HuH-7.5 (cell line): ENCODE results near the gene RBM14.
"Not testable (repeated sequence)": the region's sequence is repeated elsewhere in the genome, so short reads cannot be mapped to it uniquely, and the experiment has no call there.

Source experiments
- DNase-seq: peaks from one replicate; pipeline ENCODE4 v3.0.0; 2011; ENCODE audit warnings: low spot score

Gene RBM14, protein sequence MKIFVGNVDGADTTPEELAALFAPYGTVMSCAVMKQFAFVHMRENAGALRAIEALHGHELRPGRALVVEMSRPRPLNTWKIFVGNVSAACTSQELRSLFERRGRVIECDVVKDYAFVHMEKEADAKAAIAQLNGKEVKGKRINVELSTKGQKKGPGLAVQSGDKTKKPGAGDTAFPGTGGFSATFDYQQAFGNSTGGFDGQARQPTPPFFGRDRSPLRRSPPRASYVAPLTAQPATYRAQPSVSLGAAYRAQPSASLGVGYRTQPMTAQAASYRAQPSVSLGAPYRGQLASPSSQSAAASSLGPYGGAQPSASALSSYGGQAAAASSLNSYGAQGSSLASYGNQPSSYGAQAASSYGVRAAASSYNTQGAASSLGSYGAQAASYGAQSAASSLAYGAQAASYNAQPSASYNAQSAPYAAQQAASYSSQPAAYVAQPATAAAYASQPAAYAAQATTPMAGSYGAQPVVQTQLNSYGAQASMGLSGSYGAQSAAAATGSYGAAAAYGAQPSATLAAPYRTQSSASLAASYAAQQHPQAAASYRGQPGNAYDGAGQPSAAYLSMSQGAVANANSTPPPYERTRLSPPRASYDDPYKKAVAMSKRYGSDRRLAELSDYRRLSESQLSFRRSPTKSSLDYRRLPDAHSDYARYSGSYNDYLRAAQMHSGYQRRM

DNA sequence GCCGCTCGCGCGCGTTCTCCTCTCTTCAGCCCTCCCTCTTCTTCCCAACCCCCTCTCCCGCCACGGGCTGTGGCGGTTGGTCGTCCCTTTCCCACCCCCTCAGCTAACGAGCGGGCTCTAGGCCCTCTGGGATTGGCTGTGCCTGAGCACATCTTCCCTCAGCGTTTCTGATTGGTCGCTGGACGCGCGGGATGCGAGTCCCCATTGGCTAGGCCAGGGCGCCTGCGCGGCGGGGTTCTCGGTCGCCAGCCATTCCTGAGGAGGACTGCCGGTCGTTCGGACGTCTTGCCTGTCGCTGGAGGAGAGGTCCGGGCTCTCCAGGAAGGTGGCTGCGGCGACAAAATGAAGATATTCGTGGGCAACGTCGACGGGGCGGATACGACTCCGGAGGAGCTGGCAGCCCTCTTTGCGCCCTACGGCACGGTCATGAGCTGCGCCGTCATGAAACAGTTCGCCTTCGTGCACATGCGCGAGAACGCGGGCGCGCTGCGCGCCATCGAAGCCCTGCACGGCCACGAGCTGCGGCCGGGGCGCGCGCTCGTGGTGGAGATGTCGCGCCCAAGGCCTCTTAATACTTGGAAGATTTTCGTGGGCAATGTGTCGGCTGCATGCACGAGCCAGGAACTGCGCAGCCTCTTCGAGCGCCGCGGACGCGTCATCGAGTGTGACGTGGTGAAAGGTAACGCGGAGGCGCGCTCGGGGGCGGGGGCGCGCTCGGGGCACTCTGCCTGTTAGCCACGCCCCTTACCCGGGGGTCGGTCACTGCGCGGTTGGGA is at the start of gene RBM14:
Gene RBM14, plus strand, starts transcription at position 252 of the 776 bp plus-strand sequence. Its CDS starts 91 bp downstream, at position 343.
- DNase-seq, result peak; percentile 100

DNA sequence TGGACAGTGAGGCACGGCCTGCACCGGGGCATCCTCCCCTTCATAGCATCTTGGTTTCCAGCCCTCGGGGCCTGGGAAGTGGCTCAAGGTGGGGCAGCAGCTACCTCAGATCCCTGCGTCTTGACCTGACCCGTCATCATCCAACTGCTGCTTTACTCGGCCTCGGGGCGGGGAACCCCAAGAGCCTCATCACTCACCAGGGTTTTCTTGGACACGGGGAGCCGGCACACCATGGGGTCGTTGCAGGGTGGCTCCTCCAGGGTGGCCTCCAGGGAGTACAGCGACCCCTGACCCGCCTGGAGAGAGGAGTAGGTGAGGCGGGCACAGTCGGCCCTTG is 48.7 kb upstream of the RBM14 start:
- no peak for DNase-seq

DNA sequence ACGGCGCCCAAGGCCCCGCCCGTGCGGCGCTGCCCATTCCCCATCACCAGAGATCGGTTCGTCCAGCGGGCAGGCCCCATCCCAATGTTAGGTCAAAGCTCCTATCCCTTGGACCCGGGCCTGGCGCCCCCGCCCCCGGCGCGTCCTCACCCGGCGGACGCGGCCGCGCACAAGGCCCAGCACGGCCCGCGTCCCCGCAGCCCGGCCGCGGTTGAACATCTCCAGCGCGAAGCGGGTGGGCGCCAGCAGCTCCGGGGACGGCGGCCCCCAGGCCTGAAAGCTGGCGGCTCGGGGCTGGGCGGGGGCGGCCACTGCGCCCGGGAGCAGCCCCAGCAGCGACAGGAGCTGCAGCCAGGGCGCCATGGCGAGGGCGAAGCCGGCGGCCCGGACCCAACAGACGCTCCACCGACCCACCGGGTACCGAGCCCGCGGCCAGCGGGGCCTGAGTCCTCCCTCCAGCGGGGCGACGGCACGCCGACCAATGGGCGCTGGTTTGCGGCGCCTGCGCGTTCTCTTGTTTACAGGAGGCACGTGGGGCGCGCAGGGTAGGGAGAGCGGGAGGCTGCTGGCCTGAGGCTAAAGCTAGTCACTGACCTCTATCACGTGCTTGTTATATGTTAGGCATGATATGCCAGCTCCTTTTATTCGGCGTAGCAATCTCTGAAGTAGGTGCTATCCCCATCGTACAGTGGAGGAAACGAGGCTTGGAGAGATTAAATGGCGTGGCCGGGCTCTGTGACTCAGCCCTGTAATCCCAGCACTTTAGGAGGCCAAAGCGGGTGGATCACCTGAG is 48.1 kb upstream of the RBM14 start, which contains the start of gene CTSF:
Gene CTSF, minus strand, starts transcription at position 483 of the 793 bp plus-strand sequence. Its CDS starts 120 bp downstream, at position 363.
- peak; percentile 100 for DNase-seq

DNA sequence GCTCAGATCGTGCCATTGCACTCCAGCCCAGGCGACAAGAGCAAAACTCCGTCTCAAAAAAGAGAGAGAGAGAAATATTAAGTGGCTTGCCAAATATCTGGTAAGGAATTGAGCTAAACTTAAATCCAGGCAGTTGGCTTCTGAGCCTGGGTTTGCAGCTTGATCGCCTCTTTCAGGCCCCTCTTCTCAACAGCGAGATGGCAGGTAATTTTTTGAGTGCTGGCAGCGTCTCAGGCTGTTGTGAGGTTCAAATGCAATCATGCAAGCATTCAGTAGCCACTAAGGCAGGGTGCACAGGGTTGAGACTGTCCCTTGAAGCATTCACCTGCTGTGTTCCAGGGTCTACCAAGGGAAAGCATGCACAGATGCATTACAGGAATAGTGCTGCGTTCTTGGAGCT is 47.4 kb upstream of the RBM14 start:
- DNase-seq, result no peak

GRCh38 chr11:66570079-66570849 is 46.2 kb upstream of the RBM14 start:
- no peak for DNase-seq

DNA sequence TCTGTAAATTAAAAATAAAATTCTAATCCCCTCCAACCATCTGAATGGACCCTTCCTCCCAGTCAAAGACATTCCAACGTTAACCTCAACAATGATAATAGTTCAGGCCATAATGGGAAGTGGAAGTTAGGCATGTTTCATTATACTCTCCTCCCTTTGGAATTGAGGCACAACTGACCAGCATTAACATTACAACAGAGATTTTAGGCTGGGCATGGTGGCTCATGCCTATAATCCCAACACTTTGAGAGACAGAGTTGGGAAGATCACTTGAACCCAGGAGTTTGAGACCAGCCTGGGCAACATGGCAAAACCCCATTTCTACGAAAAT is 45.6 kb upstream of the RBM14 start:
- no peak for DNase-seq

- DNase-seq, result peak; percentile 100
These were observed 37.3 kb upstream of the RBM14 start for GRCh38 chr11:66579017-66579606.

- DNase-seq, result no peak
These were observed 35.6 kb upstream of the RBM14 start for GRCh38 chr11:66580803-66581202.

DNA sequence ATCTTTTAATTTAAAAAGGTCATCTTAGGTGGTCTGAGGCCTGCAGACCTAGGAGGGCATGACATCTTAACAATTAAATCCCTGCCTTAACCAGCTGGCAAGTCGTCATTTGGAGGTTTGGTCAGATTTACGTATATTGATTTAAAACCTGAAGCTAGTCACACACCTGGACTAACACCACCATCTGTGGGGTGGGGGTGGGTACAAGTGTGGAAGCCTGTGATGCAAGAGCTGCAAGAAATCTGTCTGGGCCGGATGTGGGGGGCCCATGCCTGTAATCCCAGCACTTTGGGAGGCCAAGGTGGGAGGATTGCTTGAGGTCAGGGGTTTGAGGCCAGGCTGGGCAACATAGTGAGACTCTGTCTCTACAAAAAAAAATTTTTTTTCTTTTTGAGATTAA is 35.2 kb upstream of the RBM14 start:
- DNase-seq, result no peak

DNA sequence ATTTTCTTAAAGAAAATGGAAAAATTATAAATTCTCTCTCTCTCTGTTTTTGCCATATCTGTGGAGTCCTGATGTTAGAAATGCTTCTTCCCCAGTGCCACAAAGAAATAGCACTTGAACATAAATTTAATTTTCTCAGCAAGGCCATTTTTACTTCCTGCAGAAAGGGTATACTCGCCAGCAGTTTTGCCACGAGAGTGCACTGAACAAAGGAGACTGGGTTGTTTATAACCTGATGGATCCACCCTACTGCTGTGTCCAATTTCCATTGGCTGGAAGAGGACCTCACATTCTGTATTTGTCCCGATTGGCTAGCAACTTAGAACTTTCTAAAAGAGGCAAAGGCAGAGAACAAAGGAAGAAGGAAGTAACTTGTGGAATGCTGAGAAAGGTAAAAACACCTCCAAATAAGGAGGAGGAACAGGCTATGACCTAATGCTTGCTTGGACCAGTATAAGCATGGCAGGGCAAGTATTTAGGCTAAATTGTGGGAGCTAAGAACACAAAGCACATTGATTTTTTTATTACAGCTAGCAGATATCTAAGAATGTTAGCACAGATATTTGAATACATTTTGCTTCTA is 33.8 kb upstream of the RBM14 start:
- DNase-seq, result not testable (repeated sequence)

GRCh38 chr11:66585447-66585846 is 31.0 kb upstream of the RBM14 start:
- not testable (repeated sequence) for DNase-seq

DNA sequence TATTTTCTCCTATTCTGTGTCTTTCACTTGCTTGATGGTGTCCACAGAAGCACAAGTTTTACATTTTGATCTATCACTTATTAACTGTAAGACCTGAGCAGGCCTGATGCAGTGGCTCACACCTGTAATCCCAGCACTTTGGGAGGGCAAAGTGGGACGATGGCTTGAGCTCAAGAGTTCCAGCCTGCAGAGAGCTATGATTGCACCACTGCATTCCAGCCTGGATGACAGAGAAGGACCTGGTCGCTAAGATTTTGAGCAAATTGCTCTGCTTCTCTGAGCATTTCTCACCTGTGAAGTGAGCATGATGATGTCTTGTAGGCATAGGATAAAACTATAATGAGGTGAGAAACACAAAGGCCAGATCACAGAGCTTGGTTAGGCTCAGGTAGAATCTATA is 30.3 kb upstream of the RBM14 start:
- DNase-seq, result peak; percentile 45

- DNase-seq, result not testable (repeated sequence)
These were observed 27.1 kb upstream of the RBM14 start for GRCh38 chr11:66589315-66589714.

DNA sequence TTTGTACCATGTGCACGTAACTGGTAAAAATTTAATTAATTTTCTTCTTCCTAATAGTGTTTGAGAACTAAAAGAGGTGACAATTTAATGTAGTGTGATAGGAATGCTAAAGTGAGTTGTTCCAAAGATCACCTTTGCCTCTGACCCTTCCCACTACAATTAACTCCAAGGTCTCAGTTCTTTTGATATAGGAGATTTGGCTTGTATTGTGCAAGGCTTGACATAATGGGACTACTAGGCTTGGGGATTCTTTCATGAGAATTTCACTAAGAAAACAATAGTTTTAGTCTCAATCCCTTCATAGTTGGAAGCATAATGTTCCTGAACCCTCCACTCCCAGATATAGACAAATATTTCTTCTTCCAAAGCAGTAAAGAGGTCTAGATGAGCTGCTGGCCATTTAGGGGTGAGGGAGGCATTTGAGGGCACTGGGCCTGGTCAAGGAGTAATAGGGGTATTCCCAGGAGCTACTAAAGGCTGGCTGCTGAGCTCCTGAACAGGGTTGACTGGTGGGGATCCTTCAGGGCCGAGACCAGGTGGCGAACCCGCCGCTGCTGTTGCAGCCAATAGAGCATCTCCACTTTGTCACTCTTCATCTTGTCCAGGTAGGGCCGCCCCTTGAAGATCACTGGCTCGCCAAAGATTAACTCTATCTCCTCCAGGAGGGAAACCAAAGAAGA is 26.3 kb upstream of the RBM14 start:
- DNase-seq, result peak; percentile 61

- peak; percentile 86 for DNase-seq
These were observed 25.3 kb upstream of the RBM14 start for GRCh38 chr11:66591175-66591574.

DNA sequence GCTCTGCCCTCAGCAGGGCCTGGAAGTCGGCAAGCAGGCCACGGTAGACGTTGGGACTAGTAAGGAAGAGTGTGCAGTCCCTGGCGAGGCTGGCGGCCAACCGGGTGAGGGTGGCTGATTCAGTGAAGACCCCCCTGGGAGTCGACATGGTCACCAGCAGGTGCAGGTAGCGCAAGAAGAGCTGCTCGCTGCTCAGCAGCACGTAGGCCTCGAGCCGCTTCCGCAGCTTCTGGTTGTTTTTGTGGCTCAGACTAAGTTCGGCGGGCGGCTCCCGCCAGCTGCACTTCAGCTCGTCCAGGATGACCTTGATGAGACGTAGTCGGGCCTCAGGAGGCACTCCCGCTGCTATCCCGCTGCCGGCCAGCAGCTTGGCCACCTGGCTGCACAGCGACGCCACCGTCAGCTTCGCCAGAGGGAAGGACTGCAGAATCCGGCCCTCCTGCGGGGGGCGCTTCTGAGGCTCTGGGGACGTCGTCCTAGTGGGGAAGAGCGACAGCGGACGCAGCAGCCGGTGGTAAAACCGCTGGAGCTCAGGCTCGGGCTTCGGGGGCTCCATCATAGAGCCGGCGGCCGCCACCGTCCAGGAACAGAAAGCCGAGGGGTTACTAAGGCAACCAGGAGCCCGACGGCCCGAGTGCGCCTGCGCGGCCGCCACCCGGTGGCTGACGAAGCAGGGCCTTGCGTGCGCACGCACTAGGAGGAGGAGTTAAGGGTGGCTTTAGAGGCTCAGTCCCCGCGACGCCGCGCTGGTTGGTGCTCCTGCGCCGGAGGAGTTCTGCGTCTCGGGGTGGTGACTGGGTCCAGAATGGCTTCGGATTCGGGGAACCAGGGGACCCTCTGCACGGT is 23.8 kb upstream of the RBM14 start, which contains the start of the genes CCDC87 and CCS:
Gene CCDC87, minus strand, starts transcription at position 607 of the 846 bp plus-strand sequence. Its CDS starts 48 bp downstream, at position 559.
Gene CCS, plus strand, starts transcription at position 729 of the 846 bp plus-strand sequence. Its CDS starts 77 bp downstream, at position 806.
- peak; percentile 100 for DNase-seq

DNA sequence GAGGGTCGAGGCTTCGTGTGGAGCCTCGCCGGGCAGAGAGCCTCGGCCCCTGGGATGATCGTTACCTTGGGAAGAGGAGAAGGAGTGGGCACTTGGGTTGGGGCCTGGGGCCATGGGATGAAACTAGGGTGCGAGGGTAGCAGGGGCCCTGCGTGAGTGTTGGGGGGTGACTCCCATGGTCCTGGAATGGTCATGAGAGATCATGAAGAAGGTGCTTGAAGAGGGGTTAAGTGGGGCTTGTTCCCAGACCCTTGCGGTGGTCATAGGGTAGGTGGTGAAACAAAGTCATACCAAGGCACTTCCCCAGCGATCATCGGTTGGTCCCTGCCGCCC is 23.2 kb upstream of the RBM14 start:
- no peak for DNase-seq

DNA sequence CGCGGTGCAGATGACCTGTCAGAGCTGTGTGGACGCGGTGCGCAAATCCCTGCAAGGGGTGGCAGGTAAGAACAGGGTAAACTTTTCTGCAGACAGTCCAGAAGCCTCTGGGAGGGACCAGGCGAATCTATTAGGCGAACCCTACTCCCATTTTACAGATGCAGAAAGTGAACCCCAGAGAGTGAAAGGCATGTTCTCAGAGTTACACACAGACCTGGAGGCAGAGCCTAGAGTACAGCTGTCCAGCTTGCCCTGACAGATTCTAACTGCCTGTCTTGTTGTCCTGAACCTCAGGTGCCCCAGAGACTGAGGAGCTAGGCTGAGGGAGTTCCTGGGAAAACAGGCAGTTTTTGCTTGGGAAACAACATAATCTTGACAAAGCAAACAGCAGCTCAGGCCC is 22.8 kb upstream of the RBM14 start:
- DNase-seq, result peak; percentile 72
